GM19023 (cell line): ENCODE results near the gene TRPM4.
"Not testable (repeated sequence)": the region's sequence is repeated elsewhere in the genome, so short reads cannot be mapped to it uniquely, and the experiment has no call there.

Experiments
- ATAC-seq: cut with Tn5 transposase; IDR thresholded peaks from one replicate; pipeline ENCODE4 v1.9.1; 2021; ENCODE audit warnings: mild to moderate bottlenecking, moderate library complexity; ENCODE audit not compliant: unreplicated experiment

Gene TRPM4

DNA sequence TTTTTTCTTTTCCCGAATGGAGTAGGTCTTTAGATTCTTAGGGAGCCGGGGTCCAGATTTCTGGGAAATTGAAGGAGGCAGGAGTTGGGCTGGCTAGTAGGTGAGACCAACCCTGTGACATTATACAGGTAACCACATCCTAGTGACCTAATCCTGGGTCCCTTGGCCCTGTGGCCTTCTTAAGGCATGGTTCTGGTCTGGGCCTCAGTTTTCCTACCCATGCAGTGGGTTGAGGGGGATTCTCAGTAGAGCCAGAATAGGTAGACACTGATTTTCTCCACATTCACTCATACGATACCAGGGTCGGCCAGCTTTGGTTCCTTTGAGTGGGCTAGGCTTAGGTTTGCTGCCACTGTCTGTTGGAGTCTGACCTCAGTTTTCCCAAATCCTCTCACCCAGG, 31.0 kb upstream of the TRPM4 start:
- no peak for ATAC-seq

DNA sequence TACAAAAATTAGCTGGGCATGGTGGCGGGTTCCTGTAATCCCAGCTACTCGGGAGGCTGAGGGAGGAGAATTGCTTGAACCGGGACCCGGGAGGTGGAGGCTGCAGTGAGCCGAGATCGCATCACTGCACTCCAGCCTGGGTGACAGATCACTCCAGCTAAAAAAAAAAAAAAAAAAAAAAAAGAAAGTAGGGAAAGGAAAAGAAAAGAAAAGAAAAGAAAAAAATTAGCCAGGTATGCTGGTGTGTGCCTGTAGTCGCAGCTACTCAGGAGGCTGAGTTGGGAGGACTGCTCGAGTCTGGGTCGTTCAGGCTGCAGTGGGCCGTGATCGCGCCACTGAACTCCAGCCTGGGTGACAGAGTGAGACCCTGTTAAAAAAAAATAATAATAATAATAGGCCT, 30.4 kb upstream of the TRPM4 start:
- not testable (repeated sequence) for ATAC-seq

DNA sequence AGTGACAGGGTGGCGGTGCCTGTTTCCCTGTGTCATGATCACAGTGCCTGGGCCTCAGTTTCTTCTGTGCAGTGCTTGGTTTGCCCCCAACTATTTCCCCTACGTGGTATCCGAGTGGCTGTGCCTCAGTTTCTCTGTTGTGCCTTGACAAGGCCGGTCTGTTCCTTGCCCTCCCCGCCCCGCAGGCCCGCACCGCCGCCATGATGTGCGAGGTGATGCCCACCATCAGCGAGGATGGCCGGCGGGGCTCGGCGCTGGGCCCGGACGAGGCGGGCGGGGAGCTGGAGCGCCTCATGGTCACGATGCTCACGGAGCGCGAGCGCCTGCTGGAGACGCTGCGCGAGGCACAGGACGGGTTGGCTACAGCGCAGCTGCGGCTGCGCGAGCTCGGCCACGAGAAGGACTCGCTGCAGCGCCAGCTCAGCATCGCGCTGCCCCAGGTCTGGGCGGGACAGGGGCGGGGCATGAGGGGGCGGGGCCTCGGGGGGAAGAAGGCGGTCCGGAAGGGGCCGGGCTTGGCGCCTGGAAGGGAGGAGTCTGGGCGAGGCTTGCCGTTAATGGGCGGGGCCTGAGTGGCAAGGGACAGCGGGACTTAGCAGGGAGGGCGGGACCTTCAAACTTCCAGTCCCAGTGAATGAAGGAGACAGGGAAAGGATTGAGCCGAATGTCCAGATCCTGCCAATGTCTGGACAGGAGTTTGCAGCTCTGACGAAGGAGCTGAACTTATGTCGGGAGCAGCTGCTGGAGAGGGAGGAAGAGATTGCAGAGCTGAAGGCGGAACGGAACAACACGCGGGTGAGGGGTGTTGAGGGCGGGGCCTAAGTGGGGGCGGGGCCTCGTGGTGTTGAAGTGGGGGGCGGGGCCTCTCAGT, 29.7 kb upstream of the TRPM4 start:
- ATAC-seq = peak; percentile 87

DNA sequence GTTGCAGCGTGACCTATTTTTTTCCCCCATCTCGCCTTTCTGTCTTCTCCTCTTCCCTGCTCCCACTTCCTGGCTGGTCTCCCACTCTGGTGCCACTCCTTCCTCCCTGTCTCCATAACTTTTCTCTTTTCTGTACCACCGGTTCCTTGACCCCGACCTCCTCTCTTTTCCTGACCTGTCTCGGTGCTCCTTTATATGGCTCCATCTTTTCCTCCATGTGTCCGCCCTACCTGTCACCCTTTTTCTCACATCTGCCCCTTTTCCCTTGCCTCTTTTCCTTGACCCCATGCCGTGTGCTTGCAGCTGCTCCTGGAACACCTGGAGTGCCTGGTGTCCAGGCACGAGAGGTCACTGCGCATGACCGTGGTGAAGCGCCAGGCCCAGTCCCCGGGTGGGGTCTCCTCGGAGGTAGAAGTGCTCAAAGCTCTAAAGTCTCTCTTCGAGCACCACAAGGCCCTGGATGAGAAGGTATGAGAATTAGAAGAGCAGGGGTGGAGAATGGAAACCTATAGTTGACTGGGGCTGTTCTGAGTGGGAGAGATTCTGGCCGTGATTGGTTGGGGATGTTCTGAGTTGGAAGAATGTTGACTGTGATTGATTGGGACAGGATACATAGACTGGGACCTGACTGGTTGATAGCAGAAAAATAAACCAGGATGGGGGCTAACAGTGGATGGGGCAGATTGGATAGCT, 28.9 kb upstream of the TRPM4 start:
- ATAC-seq = no peak

DNA sequence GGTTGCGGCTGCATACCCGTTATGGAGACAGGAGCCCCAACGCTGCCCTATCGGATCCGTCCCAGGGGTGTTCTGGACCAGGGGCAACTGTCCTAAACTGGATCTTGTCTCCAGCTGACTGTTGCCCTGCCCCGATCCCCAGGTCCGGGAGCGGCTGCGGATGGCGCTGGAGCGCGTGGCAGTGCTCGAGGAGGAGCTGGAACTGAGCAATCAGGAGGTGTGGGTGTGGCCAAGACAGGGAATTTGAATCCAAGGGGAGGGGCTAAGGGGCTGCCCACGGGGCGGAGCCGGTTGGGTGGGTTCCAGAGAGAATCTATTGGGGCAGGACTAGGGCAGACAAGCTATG, 28.4 kb upstream of the TRPM4 start:
- no peak for ATAC-seq

DNA sequence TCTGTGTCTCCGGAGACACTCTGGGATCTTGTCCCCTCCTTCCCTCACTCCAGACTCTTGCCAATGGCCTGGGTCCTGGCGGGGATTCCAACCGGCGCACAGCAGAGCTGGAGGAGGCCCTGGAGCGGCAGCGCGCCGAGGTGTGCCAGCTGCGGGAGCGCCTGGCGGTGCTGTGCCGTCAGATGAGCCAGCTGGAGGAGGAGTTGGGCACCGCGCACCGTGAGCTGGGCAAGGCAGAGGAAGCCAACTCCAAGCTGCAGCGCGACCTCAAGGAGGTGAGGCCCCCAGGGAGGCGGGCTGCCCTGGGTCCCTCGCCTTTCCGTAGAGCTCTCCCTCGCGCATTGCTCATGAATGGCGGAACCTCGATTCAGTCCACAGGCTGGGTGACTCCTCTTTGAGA, 27.3 kb upstream of the TRPM4 start:
- ATAC-seq = no peak

DNA sequence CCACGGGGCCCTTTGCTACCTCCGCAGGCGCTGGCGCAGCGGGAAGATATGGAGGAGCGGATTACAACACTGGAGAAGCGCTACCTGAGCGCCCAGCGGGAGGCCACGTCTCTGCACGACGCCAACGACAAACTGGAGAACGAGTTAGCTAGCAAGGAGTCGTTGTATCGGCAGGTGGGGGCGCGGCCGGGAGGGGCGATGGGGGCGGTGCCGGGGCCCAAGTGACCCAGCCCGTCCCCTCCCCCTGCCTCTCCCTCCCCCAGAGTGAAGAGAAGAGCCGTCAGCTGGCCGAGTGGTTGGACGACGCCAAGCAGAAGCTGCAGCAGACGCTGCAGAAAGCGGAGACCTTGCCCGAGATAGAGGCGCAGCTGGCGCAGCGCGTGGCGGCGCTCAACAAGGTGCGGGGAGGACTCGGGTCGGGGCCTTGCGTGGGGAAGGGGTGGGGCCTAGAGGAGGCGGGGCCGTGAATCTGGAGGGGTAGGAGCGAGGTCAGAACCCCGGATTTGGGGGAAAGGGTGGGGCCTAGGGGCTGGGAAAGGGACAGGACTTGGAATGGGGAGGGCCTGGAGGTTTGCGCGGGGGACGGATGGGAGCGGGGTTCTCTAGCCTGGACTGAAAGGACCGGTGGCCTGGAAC, 24.5 kb upstream of the TRPM4 start:
- no peak for ATAC-seq

DNA sequence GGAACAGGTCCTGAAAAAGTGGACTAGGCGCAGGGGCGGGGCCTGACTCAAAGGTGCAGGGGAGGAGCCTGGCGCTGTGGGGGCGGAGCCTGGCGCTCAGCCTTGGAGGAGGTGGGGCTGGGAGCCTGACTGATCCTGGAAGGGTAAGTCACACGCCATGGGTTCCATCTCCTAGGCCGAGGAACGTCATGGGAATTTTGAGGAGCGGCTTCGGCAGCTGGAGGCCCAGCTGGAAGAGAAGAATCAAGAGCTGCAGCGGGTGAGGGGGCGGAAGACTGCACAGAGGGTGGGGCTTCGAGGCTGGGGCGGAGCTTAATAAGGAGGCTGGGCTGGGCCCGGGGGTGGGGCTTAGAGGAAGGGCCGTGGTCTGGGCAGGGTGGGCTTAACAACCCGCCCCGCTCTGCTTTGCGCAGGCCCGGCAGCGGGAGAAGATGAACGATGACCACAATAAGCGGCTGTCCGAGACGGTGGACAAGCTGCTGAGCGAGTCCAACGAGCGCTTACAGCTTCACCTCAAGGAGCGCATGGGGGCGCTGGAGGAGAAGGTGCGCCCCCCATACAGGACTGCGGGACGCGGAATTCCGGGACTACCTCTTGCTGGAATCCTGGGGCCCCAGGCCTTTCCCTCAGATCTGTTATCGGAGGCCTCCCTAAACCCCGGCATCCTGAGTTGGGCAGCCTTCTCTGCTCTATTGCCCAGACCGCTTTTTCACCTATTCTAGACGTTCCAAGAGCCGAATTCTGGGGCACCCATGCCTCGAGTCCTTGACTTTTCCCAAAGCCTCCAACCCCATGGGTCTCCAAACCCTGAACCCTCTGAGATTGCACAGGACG, 23.8 kb upstream of the TRPM4 start:
- ATAC-seq = no peak

DNA sequence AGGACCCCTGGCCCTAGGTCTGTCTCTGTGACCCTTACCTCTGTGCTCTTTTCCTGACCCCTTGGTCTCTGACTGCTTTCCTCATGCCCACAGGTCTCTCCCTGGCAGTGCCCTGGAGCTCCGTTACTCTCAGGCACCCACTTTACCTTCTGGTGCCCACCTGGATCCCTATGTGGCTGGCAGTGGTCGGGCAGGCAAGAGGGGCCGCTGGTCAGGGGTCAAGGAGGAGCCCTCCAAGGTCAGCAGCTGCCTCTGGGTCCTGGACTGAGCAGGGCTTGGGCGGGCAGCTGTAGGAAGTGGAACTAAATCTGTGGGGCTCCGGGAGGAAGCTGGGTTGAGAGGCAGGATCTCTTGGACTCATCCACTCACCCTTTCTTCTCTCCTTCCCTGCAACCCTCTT, 21.9 kb upstream of the TRPM4 start:
- ATAC-seq = no peak

DNA sequence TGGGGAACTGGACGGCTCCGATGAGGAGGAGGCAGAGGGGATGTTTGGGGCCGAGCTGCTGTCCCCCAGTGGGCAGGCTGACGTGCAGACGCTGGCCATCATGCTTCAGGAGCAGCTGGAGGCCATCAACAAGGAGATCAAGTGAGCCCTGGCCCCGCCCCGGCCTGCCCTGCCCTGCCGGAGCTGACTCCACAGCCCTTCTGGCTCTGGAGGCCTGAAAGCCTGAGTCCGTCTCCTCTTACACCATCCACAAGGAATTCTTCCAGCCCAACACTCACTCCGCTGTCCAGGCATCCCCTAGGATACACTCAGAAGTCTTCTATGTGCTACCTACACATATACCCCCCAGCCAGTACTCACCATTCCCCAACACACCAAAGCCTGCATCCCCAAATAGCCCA, 20.8 kb upstream of the TRPM4 start:
- no peak for ATAC-seq

DNA sequence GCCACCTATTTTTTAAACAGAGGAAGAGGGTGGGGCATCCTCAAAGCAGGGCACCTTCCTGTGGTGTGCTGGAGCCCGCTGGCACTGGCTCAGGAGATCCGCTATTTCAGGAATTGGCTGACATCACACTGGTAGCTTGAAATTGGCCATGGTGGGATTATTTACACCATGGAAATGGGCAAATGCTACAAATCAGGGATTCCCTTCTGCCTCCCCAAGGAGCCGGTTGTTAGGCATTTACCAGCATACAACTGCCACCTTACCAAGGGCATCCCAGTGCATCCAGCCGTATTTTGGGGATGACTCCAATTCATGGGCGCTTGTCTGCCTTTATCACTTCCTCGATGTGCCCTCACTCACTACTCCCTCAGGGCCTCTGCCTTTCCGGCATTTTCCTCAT, 16.6 kb upstream of the TRPM4 start:
- ATAC-seq = no peak

DNA sequence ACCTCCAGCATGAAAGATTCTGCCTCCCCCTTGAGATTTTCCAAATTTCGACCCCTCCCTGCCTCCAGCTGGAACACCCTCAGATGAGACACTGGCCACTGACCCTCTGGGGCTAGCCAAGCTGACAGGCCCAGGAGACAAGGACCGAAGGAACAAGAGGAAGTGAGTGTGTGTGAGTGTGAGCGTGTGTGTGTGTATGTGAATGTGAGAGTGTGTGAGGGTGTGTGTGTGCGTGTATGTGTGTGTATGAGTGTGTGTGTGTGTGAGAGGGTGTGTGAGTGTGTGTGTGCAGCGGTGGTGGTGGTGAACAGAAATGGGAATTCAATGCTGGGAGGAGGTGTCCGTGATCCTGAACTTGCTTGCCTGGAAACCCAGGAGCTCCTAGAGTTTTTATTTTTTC, 16.2 kb upstream of the TRPM4 start:
- no peak for ATAC-seq

DNA sequence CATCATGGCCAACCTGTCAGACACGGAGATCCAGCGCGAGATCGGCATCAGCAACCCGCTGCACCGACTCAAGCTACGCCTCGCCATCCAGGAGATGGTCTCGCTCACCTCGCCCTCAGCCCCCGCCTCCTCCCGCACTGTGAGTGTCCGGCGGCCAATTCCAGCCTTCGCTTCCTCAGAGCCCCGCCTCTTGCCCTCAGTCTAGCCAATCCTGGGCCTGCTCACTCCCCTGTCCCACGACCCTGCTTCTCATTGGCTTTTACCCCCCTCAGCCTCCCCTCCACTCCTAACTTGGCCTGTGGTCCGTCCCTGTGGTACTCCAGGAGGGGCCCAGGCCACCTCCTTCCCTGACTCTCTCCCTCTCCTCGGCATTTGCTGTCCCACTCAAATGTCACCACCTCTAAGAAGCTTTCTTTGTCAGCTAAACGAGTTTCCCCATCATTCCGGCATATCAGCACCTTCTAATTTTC, 14.7 kb upstream of the TRPM4 start:
- ATAC-seq = peak; percentile 94

DNA sequence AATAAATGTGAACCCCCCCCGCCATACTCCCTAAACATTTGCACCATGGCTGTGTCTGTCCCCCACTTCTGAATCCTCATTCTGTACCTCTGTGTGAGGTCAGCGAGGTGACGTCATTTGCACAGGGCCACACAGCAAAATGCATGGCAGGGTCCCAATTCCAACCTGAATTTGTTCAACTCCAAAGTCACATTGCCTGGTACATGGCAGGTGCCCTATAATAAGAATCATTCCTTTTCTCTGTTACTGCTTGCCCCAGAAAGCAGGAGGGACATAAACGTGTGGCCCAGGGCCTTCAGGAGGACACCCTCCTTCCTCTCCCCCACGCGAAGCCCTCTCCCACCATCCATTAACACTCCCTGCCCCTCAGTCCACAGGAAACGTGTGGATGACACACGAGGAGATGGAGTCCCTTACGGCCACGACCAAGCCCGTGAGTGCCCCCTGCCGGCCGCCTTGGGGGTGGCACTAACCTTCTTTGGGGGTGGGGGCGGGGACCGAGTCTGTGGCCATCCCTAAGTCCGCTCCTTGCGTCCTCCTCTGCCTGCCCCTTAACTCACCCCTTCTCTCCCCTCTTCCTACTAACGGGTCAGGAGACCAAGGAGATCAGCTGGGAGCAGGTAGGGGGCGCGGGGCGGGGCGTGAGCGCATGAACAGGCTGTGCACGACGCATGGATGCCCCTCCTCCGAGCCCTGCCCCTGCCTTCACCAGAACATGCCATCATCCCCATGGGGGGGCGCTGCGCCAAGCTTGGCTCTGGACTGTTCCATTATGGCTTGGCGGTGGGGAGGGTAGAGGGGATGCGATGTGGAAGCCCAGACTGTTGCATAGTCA, 11.8 kb upstream of the TRPM4 start:
- no peak for ATAC-seq

DNA sequence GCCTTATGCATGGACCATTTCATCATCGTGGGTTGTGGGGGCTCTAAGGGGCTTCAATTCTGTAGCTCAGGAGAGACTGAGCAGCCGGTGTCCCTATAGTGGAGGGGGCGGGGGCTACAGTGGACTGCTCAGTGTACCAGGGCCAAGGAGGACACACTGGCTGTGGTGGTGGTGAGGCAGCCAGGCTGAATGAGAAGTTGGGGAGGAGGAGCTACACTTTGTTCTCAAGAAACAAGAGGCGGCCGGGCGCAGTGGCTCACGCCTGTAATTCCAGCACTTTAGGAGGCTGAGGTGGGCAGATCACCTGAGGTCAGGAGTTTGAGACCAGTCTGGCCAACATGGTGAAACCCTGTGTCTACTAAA, 11.2 kb upstream of the TRPM4 start:
- not testable (repeated sequence) for ATAC-seq

DNA sequence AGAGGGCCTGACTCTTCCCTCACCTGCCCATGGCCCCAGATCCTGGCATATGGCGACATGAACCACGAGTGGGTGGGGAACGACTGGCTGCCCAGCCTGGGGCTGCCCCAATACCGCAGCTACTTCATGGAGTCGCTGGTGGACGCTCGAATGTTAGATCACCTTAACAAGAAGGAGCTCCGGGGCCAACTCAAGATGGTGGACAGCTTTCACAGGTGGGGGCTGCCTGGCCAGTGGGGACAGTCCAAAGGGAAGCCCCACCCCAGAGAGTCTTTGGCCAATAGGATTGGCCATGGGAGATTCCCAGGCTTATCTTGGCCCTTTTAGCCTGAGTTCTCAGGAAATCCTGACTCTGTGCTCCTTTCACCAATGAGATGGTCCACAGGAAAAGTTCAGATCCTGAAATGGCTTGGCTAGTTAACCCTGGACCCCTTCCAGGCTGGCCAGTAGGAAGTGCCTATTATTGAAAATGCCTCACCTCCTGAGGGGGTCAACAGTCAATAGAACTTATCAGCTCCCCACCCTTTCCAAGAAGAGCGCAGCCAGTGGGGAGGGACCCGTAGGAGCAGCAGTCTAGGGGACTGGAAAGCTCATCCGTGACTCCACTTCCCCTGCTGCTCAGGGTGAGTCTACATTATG, 9.4 kb upstream of the TRPM4 start:
- no peak for ATAC-seq

DNA sequence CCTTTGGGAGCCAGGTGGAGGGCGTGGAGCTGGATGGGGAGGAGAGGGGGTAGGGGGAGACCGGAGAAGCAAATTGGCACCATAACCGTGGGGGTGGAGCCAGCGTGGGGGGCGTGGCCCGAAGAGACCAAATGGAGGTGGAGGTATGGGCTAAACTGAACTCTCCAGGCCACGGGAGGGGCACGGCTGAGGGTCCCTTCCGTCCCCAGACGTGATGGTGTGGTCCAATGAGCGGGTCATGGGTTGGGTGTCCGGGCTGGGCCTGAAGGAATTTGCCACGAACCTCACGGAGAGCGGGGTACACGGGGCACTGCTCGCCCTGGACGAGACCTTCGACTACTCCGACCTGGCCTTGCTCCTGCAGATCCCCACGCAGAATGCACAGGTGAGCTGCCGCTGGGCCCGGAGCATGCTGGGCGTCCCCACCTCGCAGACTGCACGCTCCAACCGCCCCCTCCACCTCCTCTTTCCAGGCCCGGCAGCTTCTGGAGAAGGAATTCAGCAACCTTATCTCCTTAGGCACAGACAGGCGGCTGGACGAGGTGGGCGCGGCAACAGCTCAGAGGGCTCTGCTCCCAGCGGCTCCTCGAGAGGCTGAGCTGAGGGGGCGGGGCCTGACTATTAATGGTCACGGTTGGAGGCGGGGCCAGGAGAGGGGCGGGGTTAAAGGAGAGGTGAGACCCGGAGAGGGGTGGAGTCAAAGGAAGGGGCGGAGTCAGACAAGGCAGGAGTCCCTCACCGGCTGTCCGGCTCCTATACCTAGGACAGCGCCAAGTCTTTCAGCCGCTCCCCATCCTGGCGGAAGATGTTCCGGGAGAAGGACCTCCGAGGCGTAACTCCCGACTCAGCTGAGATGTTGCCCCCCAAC, 8.6 kb upstream of the TRPM4 start:
- ATAC-seq = no peak

DNA sequence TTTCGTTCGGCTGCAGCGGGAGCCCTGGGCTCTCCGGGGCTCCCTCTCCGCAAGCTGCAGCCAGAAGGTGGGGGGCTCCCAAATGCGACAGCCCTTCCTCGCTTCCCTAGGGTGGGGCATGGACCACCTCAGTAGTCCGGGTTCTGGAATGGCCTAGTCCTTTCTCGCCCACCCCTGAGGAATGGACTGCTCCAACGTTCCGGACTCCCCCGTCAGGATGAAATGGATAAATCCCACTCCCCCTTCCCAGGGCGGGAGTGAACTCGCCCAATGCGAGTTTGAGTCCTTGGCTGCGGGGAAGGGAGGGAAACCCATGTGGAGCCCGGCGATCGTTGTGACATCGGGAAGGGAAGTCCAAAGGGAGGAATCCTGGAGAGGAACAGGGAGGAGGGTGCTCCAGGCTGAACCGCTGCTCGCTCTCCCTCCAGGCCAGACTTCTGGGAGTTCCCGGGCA, 7.9 kb upstream of the TRPM4 start:
- ATAC-seq = no peak
